GM18867 (cell line): ENCODE data around the gene SEMA3F.

Experiments used
- ATAC-seq: cut with Tn5 transposase; IDR thresholded peaks from one replicate; pipeline ENCODE4 v1.9.1; 2021; ENCODE audit warnings: mild to moderate bottlenecking, moderate library complexity; ENCODE audit not compliant: unreplicated experiment

SEMA3F gene

GRCh38 chr3:50154840-50155490 is at the start of gene SEMA3F:
TSS of gene SEMA3F (plus strand) at chr3:50155324. CDS start at chr3:50159623, 4,299 bp downstream.
- peak; percentile 77 for ATAC-seq

GRCh38 chr3:50111757-50112156 is 43.4 kb upstream of the SEMA3F start:
- ATAC-seq = no peak

- ATAC-seq = no peak
Observed at GRCh38 chr3:50112462-50112861, 42.7 kb upstream of the SEMA3F start.

- ATAC-seq = no peak
Observed at GRCh38 chr3:50117120-50117519, 38.0 kb upstream of the SEMA3F start.

- ATAC-seq = no peak
Observed at GRCh38 chr3:50118237-50118636, 36.9 kb upstream of the SEMA3F start.

- no peak for ATAC-seq
Observed at GRCh38 chr3:50119786-50120185, 35.3 kb upstream of the SEMA3F start.

- ATAC-seq = no peak
Observed at GRCh38 chr3:50120364-50121071, 34.6 kb upstream of the SEMA3F start.

- ATAC-seq = no peak
Observed at GRCh38 chr3:50121072-50122032, 33.8 kb upstream of the SEMA3F start.

- no peak for ATAC-seq
Observed at GRCh38 chr3:50122071-50122470, 33.1 kb upstream of the SEMA3F start.

- no peak for ATAC-seq
Observed at GRCh38 chr3:50122661-50123391, 32.3 kb upstream of the SEMA3F start.

- no peak for ATAC-seq
Observed at GRCh38 chr3:50123394-50124051, 31.6 kb upstream of the SEMA3F start.

- ATAC-seq = no peak
Observed at GRCh38 chr3:50124052-50124799, 30.9 kb upstream of the SEMA3F start.

GRCh38 chr3:50124800-50125178 is 30.3 kb upstream of the SEMA3F start:
- ATAC-seq = no peak

- ATAC-seq = no peak
Observed at GRCh38 chr3:50125541-50126286, 29.4 kb upstream of the SEMA3F start.

- ATAC-seq = no peak
Observed at GRCh38 chr3:50126287-50127211, 28.6 kb upstream of the SEMA3F start.

GRCh38 chr3:50127251-50127691 is 27.9 kb upstream of the SEMA3F start:
- ATAC-seq = no peak

GRCh38 chr3:50128001-50128400 is 27.1 kb upstream of the SEMA3F start:
- ATAC-seq = no peak

- ATAC-seq = no peak
Observed at GRCh38 chr3:50130436-50130835, 24.7 kb upstream of the SEMA3F start.
